ENCODE results near the gene GATAD2A. TPM values are rescaled to one million over a fixed set of nuclear protein-coding genes. Genes with fewer than 3 reads are reported as not detected.

GATAD2A gene
- total and polyA plus RNA-seq, 9 of the 15 experiments (the other 6 are each of a cell fraction or from before 2014, with no cell fraction given), result 2.4 to 226 (median 44.2) TPM

DNA sequence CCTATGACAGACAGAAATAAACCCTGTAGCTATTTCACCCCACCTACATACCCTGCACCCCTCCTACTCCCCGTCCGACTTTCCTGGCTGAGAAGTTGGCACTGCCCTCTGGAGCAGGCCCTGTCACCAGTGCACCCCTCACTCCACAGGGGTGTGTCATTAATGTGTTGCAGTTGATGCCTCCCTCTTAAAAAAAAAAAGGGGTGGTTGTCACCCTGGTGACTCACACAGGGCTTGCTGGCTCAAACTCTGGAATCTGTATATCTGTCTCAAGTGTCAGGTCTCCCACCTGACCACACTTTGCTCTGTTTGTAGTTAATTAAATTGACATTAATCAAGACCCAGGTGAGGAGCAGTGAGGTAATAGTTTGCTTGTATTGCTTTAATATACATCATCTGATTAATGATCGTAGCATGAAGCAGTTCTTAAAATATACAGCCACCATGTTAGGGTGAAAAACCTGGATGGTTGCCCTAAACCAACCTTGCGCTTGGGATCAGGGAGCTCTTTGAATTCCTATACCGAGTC lies 2.0 kb upstream of the GATAD2A start (continued):
- TF ChIP-seq CEBPG (CRISPR knock-in tag; IDR thresholded peaks at IDR 0.05) (no peak; the same call in none of the 2 replicates), CEBPG (tag; conservative IDR thresholded peaks at IDR 0.05 in 1 of 2, IDR thresholded peaks at IDR 0.05 in 1 of 2) (peak in 1 of 2 experiments; percentile 48; a peak in 3 of 4 replicates), HMG20B (CRISPR knock-in tag; IDR thresholded peaks at IDR 0.05) (no peak), HDAC2 (IDR thresholded peaks at IDR 0.05) (no peak), CBFA2T3 (IDR thresholded peaks at IDR 0.05) (peak; percentile 51), ZBED1 (IDR thresholded peaks at IDR 0.05) (no peak), ARNT (IDR thresholded peaks at IDR 0.05) (no peak), ZNF384 (IDR thresholded peaks at IDR 0.05; ENCODE audit: low read depth, low read length) (peak; percentile 98), ZNF551 (CRISPR knock-in tag; IDR thresholded peaks at IDR 0.05) (no peak), NRF1 (conservative IDR thresholded peaks at IDR 0.05 in 1 of 2, IDR thresholded peaks at IDR 0.05 in 1 of 2) (0 out of 4 replicates have a peak, but pooled peaks of 1 of the 2 experiments have one; percentile 18), ZNF41 (CRISPR knock-in tag; conservative IDR thresholded peaks at IDR 0.05) (no peak), JUN (IDR thresholded peaks at IDR 0.05; ENCODE audit: borderline replicate concordance, low read depth, low read length) (peak; percentile 86), JUN (CRISPR knock-in tag; IDR thresholded peaks at IDR 0.05; ENCODE audit: borderline replicate concordance) (no peak), EP400 (IDR thresholded peaks at IDR 0.05) (peak; percentile 49; the same call in 1 of the 2 replicates), CXXC5 (CRISPR knock-in tag; IDR thresholded peaks at IDR 0.05) (no peak), ZFP30 (CRISPR knock-in tag; IDR thresholded peaks at IDR 0.05; ENCODE audit: borderline replicate concordance) (no peak)
- TF ChIP-seq, protein P1, sequence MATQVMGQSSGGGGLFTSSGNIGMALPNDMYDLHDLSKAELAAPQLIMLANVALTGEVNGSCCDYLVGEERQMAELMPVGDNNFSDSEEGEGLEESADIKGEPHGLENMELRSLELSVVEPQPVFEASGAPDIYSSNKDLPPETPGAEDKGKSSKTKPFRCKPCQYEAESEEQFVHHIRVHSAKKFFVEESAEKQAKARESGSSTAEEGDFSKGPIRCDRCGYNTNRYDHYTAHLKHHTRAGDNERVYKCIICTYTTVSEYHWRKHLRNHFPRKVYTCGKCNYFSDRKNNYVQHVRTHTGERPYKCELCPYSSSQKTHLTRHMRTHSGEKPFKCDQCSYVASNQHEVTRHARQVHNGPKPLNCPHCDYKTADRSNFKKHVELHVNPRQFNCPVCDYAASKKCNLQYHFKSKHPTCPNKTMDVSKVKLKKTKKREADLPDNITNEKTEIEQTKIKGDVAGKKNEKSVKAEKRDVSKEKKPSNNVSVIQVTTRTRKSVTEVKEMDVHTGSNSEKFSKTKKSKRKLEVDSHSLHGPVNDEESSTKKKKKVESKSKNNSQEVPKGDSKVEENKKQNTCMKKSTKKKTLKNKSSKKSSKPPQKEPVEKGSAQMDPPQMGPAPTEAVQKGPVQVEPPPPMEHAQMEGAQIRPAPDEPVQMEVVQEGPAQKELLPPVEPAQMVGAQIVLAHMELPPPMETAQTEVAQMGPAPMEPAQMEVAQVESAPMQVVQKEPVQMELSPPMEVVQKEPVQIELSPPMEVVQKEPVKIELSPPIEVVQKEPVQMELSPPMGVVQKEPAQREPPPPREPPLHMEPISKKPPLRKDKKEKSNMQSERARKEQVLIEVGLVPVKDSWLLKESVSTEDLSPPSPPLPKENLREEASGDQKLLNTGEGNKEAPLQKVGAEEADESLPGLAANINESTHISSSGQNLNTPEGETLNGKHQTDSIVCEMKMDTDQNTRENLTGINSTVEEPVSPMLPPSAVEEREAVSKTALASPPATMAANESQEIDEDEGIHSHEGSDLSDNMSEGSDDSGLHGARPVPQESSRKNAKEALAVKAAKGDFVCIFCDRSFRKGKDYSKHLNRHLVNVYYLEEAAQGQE (IDR thresholded peaks at IDR 0.05; ENCODE audit: borderline replicate concordance), result peak; percentile 5; the same call in 1 of the 2 replicates
- TF ChIP-seq, protein P1 (CRISPR knock-in tag; IDR thresholded peaks at IDR 0.05; ENCODE audit: low read depth), result no peak
- TF ChIP-seq, protein P2, sequence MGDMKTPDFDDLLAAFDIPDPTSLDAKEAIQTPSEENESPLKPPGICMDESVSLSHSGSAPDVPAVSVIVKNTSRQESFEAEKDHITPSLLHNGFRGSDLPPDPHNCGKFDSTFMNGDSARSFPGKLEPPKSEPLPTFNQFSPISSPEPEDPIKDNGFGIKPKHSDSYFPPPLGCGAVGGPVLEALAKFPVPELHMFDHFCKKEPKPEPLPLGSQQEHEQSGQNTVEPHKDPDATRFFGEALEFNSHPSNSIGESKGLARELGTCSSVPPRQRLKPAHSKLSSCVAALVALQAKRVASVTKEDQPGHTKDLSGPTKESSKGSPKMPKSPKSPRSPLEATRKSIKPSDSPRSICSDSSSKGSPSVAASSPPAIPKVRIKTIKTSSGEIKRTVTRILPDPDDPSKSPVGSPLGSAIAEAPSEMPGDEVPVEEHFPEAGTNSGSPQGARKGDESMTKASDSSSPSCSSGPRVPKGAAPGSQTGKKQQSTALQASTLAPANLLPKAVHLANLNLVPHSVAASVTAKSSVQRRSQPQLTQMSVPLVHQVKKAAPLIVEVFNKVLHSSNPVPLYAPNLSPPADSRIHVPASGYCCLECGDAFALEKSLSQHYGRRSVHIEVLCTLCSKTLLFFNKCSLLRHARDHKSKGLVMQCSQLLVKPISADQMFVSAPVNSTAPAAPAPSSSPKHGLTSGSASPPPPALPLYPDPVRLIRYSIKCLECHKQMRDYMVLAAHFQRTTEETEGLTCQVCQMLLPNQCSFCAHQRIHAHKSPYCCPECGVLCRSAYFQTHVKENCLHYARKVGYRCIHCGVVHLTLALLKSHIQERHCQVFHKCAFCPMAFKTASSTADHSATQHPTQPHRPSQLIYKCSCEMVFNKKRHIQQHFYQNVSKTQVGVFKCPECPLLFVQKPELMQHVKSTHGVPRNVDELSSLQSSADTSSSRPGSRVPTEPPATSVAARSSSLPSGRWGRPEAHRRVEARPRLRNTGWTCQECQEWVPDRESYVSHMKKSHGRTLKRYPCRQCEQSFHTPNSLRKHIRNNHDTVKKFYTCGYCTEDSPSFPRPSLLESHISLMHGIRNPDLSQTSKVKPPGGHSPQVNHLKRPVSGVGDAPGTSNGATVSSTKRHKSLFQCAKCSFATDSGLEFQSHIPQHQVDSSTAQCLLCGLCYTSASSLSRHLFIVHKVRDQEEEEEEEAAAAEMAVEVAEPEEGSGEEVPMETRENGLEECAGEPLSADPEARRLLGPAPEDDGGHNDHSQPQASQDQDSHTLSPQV (IDR thresholded peaks at IDR 0.05), result 0 out of 2 replicates have a peak, but pooled peaks have one; percentile 51
